ENCODE data around the gene PLSCR4.

The PLSCR4 gene

GRCh38 chr3:146163584-146163983, 87.3 kb downstream of the PLSCR4 start:
- DNase-seq (ENCODE audit: extremely low read depth in 1 of 2, low read depth in 1 of 2), result no peak

- no peak for DNase-seq (ENCODE audit: extremely low read depth in 1 of 2, low read depth in 1 of 2)
These were observed 88.3 kb downstream of the PLSCR4 start for GRCh38 chr3:146162561-146162960.

GRCh38 chr3:146161663-146162002, 89.3 kb downstream of the PLSCR4 start:
- DNase-seq (ENCODE audit: extremely low read depth in 1 of 2, low read depth in 1 of 2), result no peak

- no peak for DNase-seq (ENCODE audit: extremely low read depth in 1 of 2, low read depth in 1 of 2)
These were observed 89.8 kb downstream of the PLSCR4 start, which contains the start of gene PLOD2 for GRCh38 chr3:146160964-146161662. Gene PLOD2 (minus strand): TSS chr3:146161184. CDS start chr3:146160989, 195 bp downstream.

- no peak for DNase-seq (ENCODE audit: extremely low read depth in 1 of 2, low read depth in 1 of 2)
These were observed 90.5 kb downstream of the PLSCR4 start for GRCh38 chr3:146160321-146160963.

GRCh38 chr3:146159616-146160320, 91.1 kb downstream of the PLSCR4 start:
- no peak for DNase-seq (ENCODE audit: extremely low read depth in 1 of 2, low read depth in 1 of 2)

GRCh38 chr3:146159037-146159436, 91.9 kb downstream of the PLSCR4 start:
- no peak for DNase-seq (ENCODE audit: extremely low read depth in 1 of 2, low read depth in 1 of 2)

GRCh38 chr3:146157325-146158060, 93.4 kb downstream of the PLSCR4 start:
- DNase-seq (ENCODE audit: extremely low read depth in 1 of 2, low read depth in 1 of 2), result no peak

GRCh38 chr3:146156666-146157314, 94.1 kb downstream of the PLSCR4 start:
- DNase-seq (ENCODE audit: extremely low read depth in 1 of 2, low read depth in 1 of 2), result no peak

- no peak for DNase-seq (ENCODE audit: extremely low read depth in 1 of 2, low read depth in 1 of 2)
These were observed 94.8 kb downstream of the PLSCR4 start for GRCh38 chr3:146156095-146156494.

- no peak for DNase-seq (ENCODE audit: extremely low read depth in 1 of 2, low read depth in 1 of 2)
These were observed 95.9 kb downstream of the PLSCR4 start for GRCh38 chr3:146154995-146155394.

- no peak for DNase-seq (ENCODE audit: extremely low read depth in 1 of 2, low read depth in 1 of 2)
These were observed 96.6 kb downstream of the PLSCR4 start for GRCh38 chr3:146154316-146154715.

- no peak for DNase-seq (ENCODE audit: extremely low read depth in 1 of 2, low read depth in 1 of 2)
These were observed 97.5 kb downstream of the PLSCR4 start for GRCh38 chr3:146153429-146153828.

- DNase-seq (ENCODE audit: extremely low read depth in 1 of 2, low read depth in 1 of 2), result no peak
These were observed 98.1 kb downstream of the PLSCR4 start for GRCh38 chr3:146152834-146153233.

- DNase-seq (ENCODE audit: extremely low read depth in 1 of 2, low read depth in 1 of 2), result no peak
These were observed 102.4 kb downstream of the PLSCR4 start for GRCh38 chr3:146148468-146148931.

- DNase-seq (ENCODE audit: extremely low read depth in 1 of 2, low read depth in 1 of 2), result no peak
These were observed 105.3 kb downstream of the PLSCR4 start for GRCh38 chr3:146145642-146146041.

- DNase-seq (ENCODE audit: extremely low read depth in 1 of 2, low read depth in 1 of 2), result no peak
These were observed 108.1 kb downstream of the PLSCR4 start for GRCh38 chr3:146142757-146143156.
